ENCODE data around the gene NINJ1. TPM values are rescaled to one million over a fixed set of nuclear protein-coding genes. Genes with fewer than 3 reads are reported as not detected.
A peak's percentile ranks its signal among the peaks of the same experiment; 100 is the strongest.

Gene NINJ1
- total and polyA plus RNA-seq, 2 of the 8 experiments (the other 6 are each of a cell fraction or from before 2014, with no cell fraction given) = 28.2 to 65.6 TPM

GRCh38 chr9:93132287-93132927, 1.6 kb downstream of the NINJ1 start:
- H4K8ac ChIP-seq (ENCODE audit: extremely low read depth, insufficient read depth, low read length) = no peak overlapping the region; the same call in 1 of the 2 replicates
- no peak for TF ChIP-seq RAD21 (IDR thresholded peaks at IDR 0.05 in 1 of 2, conservative IDR thresholded peaks at IDR 0.05 in 1 of 2; ENCODE audit: low read depth in 2 of 2, low read length in 2 of 2)
- TF ChIP-seq MAX (IDR thresholded peaks at IDR 0.05) = 0 out of 2 replicates have a peak, but pooled peaks have one; percentile 30
- peak; percentile 65 for TF ChIP-seq KDM1A (IDR thresholded peaks at IDR 0.05; ENCODE audit: borderline replicate concordance, low read length)
- peaks cover 0 to 13% (median 10%) of the 10 kb centered on the region in 4 experiments; a peak in 5 of 7 replicates for H3K27me3 ChIP-seq (replicated peaks in 1 of 4; ENCODE audit: control insufficient read depth in 3 of 4, extremely low read depth in 1 of 4, insufficient read depth in 3 of 4, low read length in 3 of 4)
- no peak overlapping the region for H3K14ac ChIP-seq (ENCODE audit: insufficient read length)
- DNase-seq (ENCODE audit: low read depth in 1 of 2, low spot score in 2 of 2) = no peak
- H3K9ac ChIP-seq (replicated peaks in 1 of 4; ENCODE audit: extremely low read depth in 1 of 4, low read depth in 3 of 4, low read length in 3 of 4) = no peak overlapping the region
- no peak for FAIRE-seq
- peaks cover 0 to 11% of the 10 kb centered on the region in 2 experiments; a peak in 1 of 4 replicates for H3K79me2 ChIP-seq (ENCODE audit: control insufficient read depth in 1 of 2, insufficient read depth in 2 of 2, low read length in 2 of 2)
- peaks cover 12% of the 10 kb centered on the region; the same call in 1 of the 2 replicates for H3K79me1 ChIP-seq (ENCODE audit: low read depth, low read length)
- H3K27ac ChIP-seq (ENCODE audit: low read depth, low read length) = no peak overlapping the region
- ChIA-PET POLR2A (ENCODE audit: partially characterized antibody) (interaction anchor here (1.4 kb wide), 1 partner anchor 15 kb away, joined by 3 read pairs; no protein-coding TSS in a partner anchor), CTCF (ENCODE audit: partially characterized antibody) (interaction anchor here (0.7 to 2.2 kb wide), 2 partner anchors 15 to 16 kb away, joined by 4 to 6 read pairs; no protein-coding TSS in a partner anchor)
- H3K4me2 ChIP-seq (ENCODE audit: insufficient read depth in 1 of 2, low read depth in 2 of 2, low read length in 2 of 2) = peak overlapping the region; percentile 88 to 89
- peaks cover 16% of the 10 kb centered on the region; the same call in 1 of the 2 replicates for H3K23me2 ChIP-seq (ENCODE audit: low read depth, low read length)
- H3K4me1 ChIP-seq (replicated peaks in 1 of 4; ENCODE audit: control insufficient read depth in 3 of 4, insufficient read depth in 4 of 4, low read length in 3 of 4) = peaks cover 0 to 32% (median 20%) of the 10 kb centered on the region in 4 experiments; a peak in 6 of 7 replicates
- H3K56ac ChIP-seq (replicated peaks; ENCODE audit: insufficient read length, low read depth, low read length) = peak overlapping the region; percentile 7
- H4K20me1 ChIP-seq (replicated peaks in 1 of 2; ENCODE audit: control insufficient read depth in 1 of 2, insufficient read depth in 2 of 2, low read length in 2 of 2) = peaks cover 0 to 12% of the 10 kb centered on the region in 2 experiments
- peak overlapping the region in 3 of 4 experiments; percentile 71 to 86 (median 73); a peak in 3 of 8 replicates for H3K4me3 ChIP-seq (ENCODE audit: extremely low read depth in 1 of 4, insufficient read depth in 2 of 4, low read depth in 3 of 4, low read length in 4 of 4)
- 0 out of 2 replicates have a peak overlapping the region, but pooled peaks have one; percentile 32 for H2BK20ac ChIP-seq (ENCODE audit: low read length)
- H3K18ac ChIP-seq (ENCODE audit: extremely low read depth, low read length) = peak overlapping the region; percentile 75; the same call in 1 of the 2 replicates
- peak overlapping the region; percentile 18; the same call in 1 of the 2 replicates for H2BK5ac ChIP-seq (ENCODE audit: low read depth, low read length)
- no peak overlapping the region for H2BK120ac ChIP-seq (replicated peaks; ENCODE audit: low read depth, low read length)
- peak overlapping the region; percentile 79 for H4K91ac ChIP-seq (replicated peaks; ENCODE audit: insufficient read length, low read length)
- no peaks in the 10 kb centered on the region for H3K36me3 ChIP-seq (ENCODE audit: control insufficient read depth in 2 of 4, insufficient read depth in 4 of 4, low read length in 3 of 4)
- peak overlapping the region; percentile 81; the same call in 1 of the 2 replicates for H2BK15ac ChIP-seq (ENCODE audit: low read length)
- no peak overlapping the region for H2AFZ ChIP-seq (ENCODE audit: low read length)
- H2AK5ac ChIP-seq (ENCODE audit: low read depth, low read length) = peak overlapping the region; percentile 75; the same call in 1 of the 2 replicates
- H4K5ac ChIP-seq (ENCODE audit: insufficient read length, low read depth, low read length) = peak overlapping the region; percentile 2
- H3K23ac ChIP-seq (ENCODE audit: insufficient read length) = no peak overlapping the region
- peak overlapping the region; percentile 44 for H3K4ac ChIP-seq (replicated peaks; ENCODE audit: insufficient read length, low read depth, low read length)
- 67% methylated on average over 11 of the region's 12 CpGs; no CpG with 5 or more reads in 1 of the 2 experiments for WGBS, 2 experiments (ENCODE audit: extremely low coverage in 1 of 2, insufficient coverage in 1 of 2, insufficient read length in 1 of 2, insufficient replicate concordance in 2 of 2, low coverage in 1 of 2, low lambda C conversion rate in 2 of 2, missing lambda C conversion rate in 1 of 2)
- no peaks in the 10 kb centered on the region for H3K9me3 ChIP-seq (ENCODE audit: insufficient read depth in 2 of 2, low read depth in 1 of 2, low read length in 1 of 2)
- 0 out of 2 replicates have a peak overlapping the region, but pooled peaks have one; percentile 77 for H2BK12ac ChIP-seq (ENCODE audit: low read depth, low read length)

All from H1 (cell line).